Naive thymus-derived CD4-positive, alpha-beta T cell (primary cell): ENCODE data around the gene MFSD6. TPM values are rescaled to one million over a fixed set of nuclear protein-coding genes. Genes with fewer than 3 reads are reported as not detected.

Experiments used
- ATAC-seq: fragments of 150-1000 bp; cut with Tn5 transposase; 2 replicates; pipeline ENCODE4 v1.10.0; 2021; ENCODE audit warnings: mild to moderate bottlenecking, moderate library complexity
- CTCF ChIA-PET: fragments of 350-600 bp; sonication (Branson Sonifier 250); formaldehyde crosslinking; loops from one replicate; lab custom pipeline; 2021; ENCODE audit warnings: antibody characterized with exemption; lab: Charles Lee
- POLR2A ChIA-PET: fragments of 350-600 bp; sonication (Branson Sonifier 250); formaldehyde crosslinking; loops from one replicate; lab custom pipeline; 2021; ENCODE audit warnings: antibody characterized with exemption, inconsistent platforms; lab: Charles Lee
- DNase-seq, 9 donors: peaks; one replicate each; pipeline versions ENCODE4 v3.0.0 to v3.0.0-alpha.2; 2020 to 2022; ENCODE audit warnings: mixed read lengths in 1 of 9
- H3K27ac ChIP-seq: one replicate; pipeline ENCODE4 v1.7.0; 2013; ENCODE audit warnings: mild to moderate bottlenecking, low read depth, low read length, moderate library complexity
- H3K27me3 ChIP-seq, 2 donors: one replicate each; pipeline ENCODE4 v1.7.0; 2013; ENCODE audit warnings: low read length in 2 of 2, mild to moderate bottlenecking in 2 of 2, moderate library complexity in 2 of 2; ENCODE audit not compliant: control insufficient read depth in 2 of 2, insufficient read depth in 2 of 2
- H3K36me3 ChIP-seq, 3 experiments: 1 replicate in 2 of 3; 2 replicates in 1 of 3; pipeline ENCODE4 v1.7.0; 2013; ENCODE audit warnings: low read length in 3 of 3, mild to moderate bottlenecking in 3 of 3, moderate library complexity in 1 of 3; ENCODE audit not compliant: insufficient read depth in 3 of 3, control insufficient read depth in 2 of 3
- H3K4me1 ChIP-seq, 2 donors: one replicate each; pipeline ENCODE4 v1.7.0; 2013; ENCODE audit warnings: low read length in 2 of 2, mild to moderate bottlenecking in 2 of 2, moderate library complexity in 1 of 2; ENCODE audit not compliant: control insufficient read depth in 2 of 2, insufficient read depth in 2 of 2
- H3K4me3 ChIP-seq: 2 replicates; pipeline ENCODE4 v1.7.0; 2013; ENCODE audit warnings: mild to moderate bottlenecking, low read length
- H3K9me3 ChIP-seq, 3 experiments: 1 replicate in 2 of 3; 2 replicates in 1 of 3; pipeline ENCODE4 v1.7.0; 2013; ENCODE audit warnings: low read length in 3 of 3; ENCODE audit not compliant: control insufficient read depth in 2 of 3
- H3K27ac Mint-ChIP-seq, 9 donors: one replicate each; pipeline ENCODE4 v1.8.0; 2020 to 2022; ENCODE audit warnings: mixed read lengths in 9 of 9, mild to moderate bottlenecking in 8 of 9, moderate library complexity in 5 of 9, inconsistent platforms in 2 of 9
- H3K27me3 Mint-ChIP-seq, 5 donors: one replicate each; pipeline ENCODE4 v1.8.0; 2021 to 2022; ENCODE audit warnings: mixed read lengths in 5 of 5, mild to moderate bottlenecking in 1 of 5
- H3K36me3 Mint-ChIP-seq, 5 donors: one replicate each; pipeline ENCODE4 v1.8.0; 2020 to 2022; ENCODE audit warnings: mixed read lengths in 5 of 5, mild to moderate bottlenecking in 3 of 5, inconsistent platforms in 1 of 5
- H3K4me1 Mint-ChIP-seq, 7 donors: one replicate each; pipeline ENCODE4 v1.8.0; 2020 to 2022; ENCODE audit warnings: mixed read lengths in 7 of 7, mild to moderate bottlenecking in 3 of 7, inconsistent platforms in 1 of 7
- H3K4me3 Mint-ChIP-seq, 10 donors: one replicate each; pipeline ENCODE4 v1.8.0; 2020 to 2022; ENCODE audit warnings: mild to moderate bottlenecking in 10 of 10, mixed read lengths in 10 of 10, moderate library complexity in 6 of 10, inconsistent platforms in 2 of 10
- H3K9me3 Mint-ChIP-seq, 11 donors: one replicate each; pipeline ENCODE4 v1.8.0; 2020 to 2022; ENCODE audit warnings: mixed read lengths in 11 of 11, mild to moderate bottlenecking in 4 of 11, inconsistent platforms in 1 of 11, moderate library complexity in 1 of 11
- intact Hi-C, 2 donors: fragments of 100-400 bp; cut with micrococcal nuclease; formaldehyde crosslinking; loops; one replicate each; pipeline ENCODE4 v1.15.1; 2023
- polyA plus RNA-seq, 2 donors: library from polyadenylated mRNA; unstranded; fragments of 300-500 nt; fragmentation: Illumina TruSeq; gene quantifications; one replicate each; pipeline ENCODE4 v1.2.3, GENCODE V29; 2021
- total RNA-seq, 6 experiments: library from RNA in 5 of 6; stranded (reverse) in 5 of 6; gene quantifications; 1 replicate in 5 of 6; 2 replicates in 1 of 6; pipeline ENCODE4 v1.2.3 and lab custom pipeline; 2021 to 2026

MFSD6 gene
- total and polyA plus RNA-seq, 7 experiments from 2014 or later: 16.5 to 49.3 (median 38.8) TPM

GRCh38 chr2:190435031-190435670 lies 27.0 kb downstream of the MFSD6 start:
- Histone ChIP-seq H3K4me3 (no peak overlapping the region), H3K36me3 (peaks cover 5 to 25% (median 9%) of the 10 kb centered on the region in 3 experiments), H3K4me1 (peaks cover 10 to 31% of the 10 kb centered on the region in 2 donors), H3K27me3 (no peaks in the 10 kb centered on the region), H3K9me3 (no peaks in the 10 kb centered on the region), H3K27ac (no peak overlapping the region)
- Mint-ChIP-seq H3K4me3 (peak overlapping the region in 5 of 10 donors; percentile 0 to 40 (median 6)), H3K27me3 (no peaks in the 10 kb centered on the region), H3K36me3 (peaks cover 6 to 62% (median 43%) of the 10 kb centered on the region in 5 donors), H3K9me3 (no peaks in the 10 kb centered on the region), H3K4me1 (peaks cover 51 to 83% (median 77%) of the 10 kb centered on the region in 7 donors), H3K27ac (peak overlapping the region in 4 of 9 donors; percentile 25 to 68 (median 57))
- CTCF ChIA-PET: no interaction called here
- DNase-seq: no peak
- intact Hi-C loops: loop anchor here in 1 of 2 donors (1.0 kb wide), 1 partner anchor 10 kb away; no protein-coding TSS in a partner anchor
- peak; percentile 34 for ATAC-seq
- POLR2A ChIA-PET: no interaction called here

GRCh38 chr2:190436557-190436956 lies 28.4 kb downstream of the MFSD6 start:
- ATAC-seq: no peak
- Histone ChIP-seq H3K36me3 (peaks cover 7 to 25% (median 9%) of the 10 kb centered on the region in 3 experiments), H3K4me1 (peaks cover 11 to 41% of the 10 kb centered on the region in 2 donors), H3K27ac (no peak overlapping the region), H3K4me3 (no peak overlapping the region), H3K27me3 (no peaks in the 10 kb centered on the region), H3K9me3 (no peaks in the 10 kb centered on the region)
- H3K36me3 Mint-ChIP-seq: peaks cover 6 to 68% (median 46%) of the 10 kb centered on the region in 5 donors
- DNase-seq: no peak
- intact Hi-C loops: no loop called here
- H3K4me1 Mint-ChIP-seq: peaks cover 57 to 93% (median 88%) of the 10 kb centered on the region in 7 donors
- ChIA-PET POLR2A (interaction anchor here (0.9 kb wide), 1 partner anchor 444 kb away, joined by 3 read pairs; no protein-coding TSS in a partner anchor), CTCF (interaction anchor here (0.9 kb wide), 1 partner anchor 370 kb away, joined by 3 read pairs; no protein-coding TSS in a partner anchor)
- peak overlapping the region in 1 of 10 donors; percentile 24 for H3K4me3 Mint-ChIP-seq
- no peaks in the 10 kb centered on the region for H3K27me3 Mint-ChIP-seq
- H3K9me3 Mint-ChIP-seq: peaks cover 0 to 2% (median 0%) of the 10 kb centered on the region in 11 donors
- H3K27ac Mint-ChIP-seq: peak overlapping the region in 3 of 9 donors; percentile 30 to 49 (median 34)

DNA sequence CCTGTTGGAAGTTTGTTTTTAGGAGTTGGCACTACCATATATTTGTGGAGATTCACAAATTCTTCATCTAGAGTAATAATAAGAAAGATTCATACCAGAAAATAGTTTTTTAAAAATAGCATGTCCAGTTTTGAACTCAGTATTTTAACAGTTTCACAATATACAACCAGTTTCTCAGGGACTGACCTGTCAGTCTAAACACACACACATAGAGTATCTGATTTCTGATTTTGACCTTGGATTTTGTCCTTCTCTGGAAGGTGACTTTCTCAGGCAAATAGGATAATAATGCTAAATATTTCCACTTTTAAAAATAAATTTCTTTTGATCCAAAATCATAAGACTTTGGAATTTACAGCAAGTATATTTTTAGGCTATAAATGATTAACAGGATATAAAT lies 32.0 kb downstream of the MFSD6 start:
- no peaks in the 10 kb centered on the region for H3K27me3 Mint-ChIP-seq

DNA sequence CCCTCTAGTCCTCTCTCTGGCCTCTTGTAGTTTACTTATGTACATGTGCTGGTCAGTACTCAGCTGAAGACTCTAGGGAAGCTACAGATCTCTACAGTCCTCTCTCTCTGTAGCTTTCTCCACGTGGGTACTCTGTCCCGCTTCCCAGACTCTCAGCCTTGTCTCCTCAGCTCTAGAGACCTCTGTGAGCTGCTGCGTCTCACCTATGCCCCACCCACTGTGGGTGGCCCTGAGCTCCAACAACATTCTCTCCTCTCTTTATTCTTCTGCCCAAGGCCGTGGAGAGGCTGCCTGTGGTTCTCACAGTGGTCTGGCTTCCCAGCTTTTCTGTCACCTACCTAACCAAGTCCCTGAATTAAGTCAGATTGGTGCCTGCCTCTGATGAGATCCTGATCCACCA lies 33.4 kb downstream of the MFSD6 start:
- Mint-ChIP-seq H3K4me1 (peaks cover 44 to 93% (median 90%) of the 10 kb centered on the region in 7 donors), H3K9me3 (peaks cover 0 to 2% (median 0%) of the 10 kb centered on the region in 11 donors), H3K27ac (peak overlapping the region in 3 of 9 donors; percentile 38 to 82 (median 41)), H3K27me3 (no peaks in the 10 kb centered on the region), H3K36me3 (peaks cover under 1 to 49% (median 29%) of the 10 kb centered on the region in 5 donors), H3K4me3 (peak overlapping the region in 9 of 10 donors; percentile 4 to 80 (median 20))
- Histone ChIP-seq H3K4me1 (peaks cover 5 to 20% of the 10 kb centered on the region in 2 donors), H3K36me3 (peaks cover 1 to 14% (median 11%) of the 10 kb centered on the region in 3 experiments), H3K27ac (no peak overlapping the region), H3K27me3 (no peaks in the 10 kb centered on the region), H3K9me3 (no peaks in the 10 kb centered on the region), H3K4me3 (no peak overlapping the region)
- CTCF ChIA-PET: interaction anchor here (0.6 to 1.1 kb wide), 2 partner anchors 32 to 352 kb away, joined by 3 read pairs; no protein-coding TSS in a partner anchor
- intact Hi-C loops: no loop called here
- no peak for ATAC-seq
- DNase-seq: no peak
- POLR2A ChIA-PET: interaction anchor here (1.0 to 1.2 kb wide), 2 partner anchors 52 to 93 kb away, joined by 3 to 4 read pairs; partner anchors contain the start of gene NEMP2

More for the DNA sequence above, 32.0 kb downstream of the MFSD6 start:
- intact Hi-C loops: no loop called here
- Mint-ChIP-seq H3K36me3 (peaks cover 6 to 59% (median 40%) of the 10 kb centered on the region in 5 donors), H3K4me1 (peaks cover 55 to 95% (median 92%) of the 10 kb centered on the region in 7 donors), H3K9me3 (peaks cover 0 to 2% (median 0%) of the 10 kb centered on the region in 11 donors), H3K27ac (peak overlapping the region in 1 of 9 donors; percentile 6), H3K4me3 (peak overlapping the region in 5 of 10 donors; percentile 14 to 37 (median 24))
- ChIA-PET CTCF (no interaction called here), POLR2A (no interaction called here)
- DNase-seq: no peak
- Histone ChIP-seq H3K4me1 (peaks cover 5 to 21% of the 10 kb centered on the region in 2 donors), H3K27ac (no peak overlapping the region), H3K4me3 (no peak overlapping the region), H3K9me3 (no peaks in the 10 kb centered on the region), H3K36me3 (peaks cover 9 to 25% (median 11%) of the 10 kb centered on the region in 3 experiments), H3K27me3 (no peaks in the 10 kb centered on the region)
- no peak for ATAC-seq

GRCh38 chr2:190443055-190443454 lies 34.9 kb downstream of the MFSD6 start:
- H3K27me3 ChIP-seq: no peaks in the 10 kb centered on the region
- ATAC-seq (no peak), DNase-seq (no peak)
- ChIA-PET CTCF (no interaction called here), POLR2A (no interaction called here)
- Mint-ChIP-seq H3K4me1 (peaks cover 40 to 94% (median 91%) of the 10 kb centered on the region in 7 donors), H3K9me3 (peaks cover 0 to 2% (median 0%) of the 10 kb centered on the region in 11 donors), H3K36me3 (peaks cover 0 to 41% (median 21%) of the 10 kb centered on the region in 5 donors), H3K27me3 (no peaks in the 10 kb centered on the region), H3K27ac (peak overlapping the region in 4 of 9 donors; percentile 0 to 28 (median 18)), H3K4me3 (peak overlapping the region in 4 of 10 donors; percentile 1 to 39 (median 10))
- H3K9me3 ChIP-seq: no peaks in the 10 kb centered on the region
- no peak overlapping the region for H3K27ac ChIP-seq
- H3K4me3 ChIP-seq: no peak overlapping the region
- intact Hi-C loops: no loop called here
- H3K4me1 ChIP-seq: peaks cover 5 to 20% of the 10 kb centered on the region in 2 donors
- H3K36me3 ChIP-seq: peaks cover 0 to 6% (median 0%) of the 10 kb centered on the region in 3 experiments

DNA sequence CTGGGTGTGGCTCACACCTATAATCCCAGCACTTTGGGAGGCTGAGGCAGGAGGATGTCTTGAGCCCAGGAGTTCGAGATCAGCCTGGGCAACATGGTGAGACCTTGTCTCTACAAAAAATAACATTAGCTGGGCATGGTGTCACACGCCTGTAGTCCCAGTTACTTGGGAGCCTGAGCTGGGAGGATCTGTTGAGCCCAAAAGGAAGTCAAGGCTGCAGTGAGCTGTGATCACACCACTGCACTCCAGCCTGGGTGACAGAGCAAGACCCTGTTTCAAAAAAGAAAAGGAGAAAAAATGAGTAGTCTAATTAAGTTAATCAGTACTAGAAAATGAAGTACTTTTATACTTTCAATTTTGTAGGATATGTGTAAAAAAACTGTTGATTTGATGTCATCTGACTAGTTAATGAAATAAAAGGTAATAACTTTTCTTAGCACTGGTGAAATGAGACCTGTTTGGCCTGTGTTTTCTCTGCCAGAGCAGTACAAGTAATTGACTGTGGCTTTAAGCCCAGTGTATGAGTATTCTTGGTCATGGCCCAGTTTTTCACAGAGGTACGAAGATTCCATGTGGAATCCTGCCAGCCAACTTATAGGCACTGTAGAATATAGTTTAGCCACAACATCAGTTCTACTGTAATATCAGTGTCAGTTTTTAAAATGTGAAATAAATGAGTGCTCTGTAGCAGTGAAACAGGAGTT lies 35.8 kb downstream of the MFSD6 start:
- ChIA-PET CTCF (interaction anchor here (0.7 kb wide), 1 partner anchor 16 kb away, joined by 3 read pairs; no protein-coding TSS in a partner anchor), POLR2A (no interaction called here)
- H3K4me1 ChIP-seq: peaks cover 5 to 17% of the 10 kb centered on the region in 2 donors
- H3K36me3 ChIP-seq: peaks cover 0 to 6% (median 0%) of the 10 kb centered on the region in 3 experiments
- DNase-seq (no peak), ATAC-seq (no peak)
- H3K9me3 ChIP-seq: no peaks in the 10 kb centered on the region
- peak overlapping the region in 4 of 9 donors; percentile 5 to 90 (median 45) for H3K27ac Mint-ChIP-seq
- H3K27ac ChIP-seq: no peak overlapping the region
- H3K36me3 Mint-ChIP-seq: peaks cover 0 to 41% (median 20%) of the 10 kb centered on the region in 5 donors
- intact Hi-C loops: loop anchor here in 1 of 2 donors (2.0 kb wide), 2 partner anchors 15 to 29 kb away; no protein-coding TSS in a partner anchor
- peak overlapping the region in 7 of 10 donors; percentile 4 to 41 (median 17) for H3K4me3 Mint-ChIP-seq
- no peak overlapping the region for H3K4me3 ChIP-seq
- no peaks in the 10 kb centered on the region for H3K27me3 ChIP-seq
- no peaks in the 10 kb centered on the region for H3K27me3 Mint-ChIP-seq
- H3K4me1 Mint-ChIP-seq: peaks cover 34 to 91% (median 88%) of the 10 kb centered on the region in 7 donors
- peaks cover 0 to 2% (median 0%) of the 10 kb centered on the region in 11 donors for H3K9me3 Mint-ChIP-seq
